PC-9 (cell line): ENCODE data around the gene RHEX. TPM values are rescaled to one million over a fixed set of nuclear protein-coding genes. Genes with fewer than 3 reads are reported as not detected.

ENCODE experiments used
- BruUV-seq: library from RNA; stranded (reverse); fragments of 400-500 nt; replicated peaks from 2 replicates; lab custom pipeline; 2021; lab: Mats Ljungman, UMichigan
- CTCF ChIA-PET: fragments of 300-600 bp; sonication (Branson Sonifier 250); formaldehyde crosslinking; loops from one replicate; lab custom pipeline; 2022; ENCODE audit warnings: antibody characterized with exemption; lab: Charles Lee
- POLR2A ChIA-PET: fragments of 300-600 bp; sonication (Branson Sonifier 250); formaldehyde crosslinking; loops from one replicate; lab custom pipeline; 2022; ENCODE audit warnings: antibody characterized with exemption; ENCODE audit not compliant: unreplicated experiment; lab: Charles Lee
- DNase-seq, 2 experiments: peaks; one replicate each; pipeline versions ENCODE4 v3.0.0 to v3.0.0-alpha.2; 2015 to 2022; ENCODE audit warnings: mixed read lengths in 1 of 2
- H2AFZ ChIP-seq: fragments of 200-600 bp; sonication (generic); 2 replicates; pipeline ENCODE4 v1.8.1; 2017; ENCODE audit warnings: antibody characterized with exemption
- H3F3A ChIP-seq: fragments of 200-600 bp; sonication (generic); 2 replicates; pipeline ENCODE4 v1.8.1; 2017; ENCODE audit warnings: antibody characterized with exemption, mild to moderate bottlenecking, low read depth; ENCODE audit not compliant: insufficient read depth
- H3K27ac ChIP-seq: fragments of 200-600 bp; sonication (generic); 2 replicates; pipeline ENCODE4 v1.6.1; 2016; ENCODE audit warnings: mixed run types
- H3K27me3 ChIP-seq: fragments of 200-600 bp; sonication (generic); 2 replicates; pipeline ENCODE4 v1.6.1; 2016; ENCODE audit warnings: low read depth, mixed run types; ENCODE audit not compliant: insufficient read depth
- H3K36me3 ChIP-seq: fragments of 200-600 bp; sonication (generic); 2 replicates; pipeline ENCODE4 v1.6.1; 2016; ENCODE audit warnings: low read depth, mixed run types
- H3K4me1 ChIP-seq: fragments of 200-600 bp; sonication (generic); replicated peaks from 2 replicates; pipeline ENCODE4 v1.6.1; 2016; ENCODE audit warnings: mixed run types; ENCODE audit not compliant: insufficient read depth
- H3K4me2 ChIP-seq: fragments of 200-600 bp; sonication (generic); 2 replicates; pipeline ENCODE4 v1.6.1; 2017; ENCODE audit warnings: mixed run types
- H3K4me3 ChIP-seq: fragments of 200-600 bp; sonication (generic); 2 replicates; pipeline ENCODE4 v1.6.1; 2016; ENCODE audit warnings: mixed run types
- H3K79me2 ChIP-seq: fragments of 200-600 bp; sonication (generic); 2 replicates; pipeline ENCODE4 v1.6.1; 2017; ENCODE audit warnings: low read depth, mixed run types
- H3K9me2 ChIP-seq: fragments of 200-600 bp; sonication (generic); 2 replicates; pipeline ENCODE4 v1.8.1; 2017; ENCODE audit warnings: mild to moderate bottlenecking; ENCODE audit not compliant: insufficient read depth
- H3K9me3 ChIP-seq: fragments of 200-600 bp; sonication (generic); 2 replicates; pipeline ENCODE4 v1.8.1; 2016; ENCODE audit warnings: low read depth; ENCODE audit not compliant: insufficient read depth
- H4K20me1 ChIP-seq: fragments of 200-600 bp; sonication (generic); 2 replicates; pipeline ENCODE4 v1.8.1; 2017; ENCODE audit not compliant: insufficient read depth
- CTCF ChIP-seq: fragments of 200-600 bp; sonication (generic); conservative IDR thresholded peaks from 2 replicates; pipeline ENCODE4 v1.6.1; 2017; ENCODE audit warnings: mixed run types, antibody characterized with exemption, mild to moderate bottlenecking, moderate library complexity
- EZH2 ChIP-seq: fragments of 200-600 bp; sonication (generic); IDR thresholded peaks from 2 replicates; pipeline ENCODE4 v1.8.0; 2017; ENCODE audit warnings: antibody characterized with exemption, low read depth
- intact Hi-C: fragments of 100-400 bp; cut with micrococcal nuclease; formaldehyde crosslinking; loops from one replicate; pipeline ENCODE4 v1.10.0; 2022; ENCODE audit not compliant: unreplicated experiment
- total RNA-seq: library from RNA; stranded (reverse); gene quantifications from 2 replicates; pipeline ENCODE4 v1.2.3, GENCODE V29; 2021

The RHEX gene
- total RNA-seq, 1 experiment from 2014 or later = not detected

DNA sequence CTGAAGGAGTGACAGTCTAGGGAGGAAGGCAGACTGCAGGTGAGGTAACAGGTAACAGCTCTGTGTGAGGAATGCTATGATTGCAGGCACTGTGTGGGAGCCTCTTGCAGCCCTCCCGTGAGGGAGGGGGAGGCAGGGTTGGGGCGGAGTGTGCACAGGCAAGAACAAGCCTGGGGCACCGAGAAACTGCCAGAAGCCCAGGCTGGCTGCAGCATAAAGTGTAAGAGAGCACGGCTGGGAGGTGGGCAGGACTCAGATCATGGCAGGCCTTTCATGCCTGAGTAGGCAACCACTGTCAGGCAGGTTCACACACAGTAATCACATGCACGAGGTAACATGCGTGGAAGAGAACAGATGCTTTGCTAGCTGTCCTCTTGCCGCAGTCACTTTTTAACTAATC is 11.3 kb upstream of the RHEX start:
- no peaks in the 10 kb centered on the region for H3K9me2 ChIP-seq
- DNase-seq = no peak
- no peaks in the 10 kb centered on the region for H4K20me1 ChIP-seq
- H3K27ac ChIP-seq = no peak overlapping the region
- no peak overlapping the region for H2AFZ ChIP-seq
- no peaks in the 10 kb centered on the region for H3K4me1 ChIP-seq
- H3K9me3 ChIP-seq = no peaks in the 10 kb centered on the region
- ChIA-PET CTCF (no interaction called here), POLR2A (no interaction called here)
- no peaks in the 10 kb centered on the region for H3K79me2 ChIP-seq
- no peaks in the 10 kb centered on the region for H3K36me3 ChIP-seq
- no TSS peak for BruUV-seq
- no peak overlapping the region for H3K4me3 ChIP-seq
- H3K4me2 ChIP-seq = no peak overlapping the region
- intact Hi-C loops = no loop called here
- H3K27me3 ChIP-seq = no peaks in the 10 kb centered on the region
- no peaks in the 10 kb centered on the region for H3F3A ChIP-seq
- no peak for TF ChIP-seq CTCF
- TF ChIP-seq EZH2 = no peak

- intact Hi-C loops = no loop called here
- DNase-seq = no peak
- Histone ChIP-seq H4K20me1 (no peaks in the 10 kb centered on the region), H3K4me1 (peaks cover 11% of the 10 kb centered on the region), H3K27me3 (no peaks in the 10 kb centered on the region), H3K79me2 (no peaks in the 10 kb centered on the region), H3K4me2 (no peak overlapping the region), H3K9me3 (no peaks in the 10 kb centered on the region), H2AFZ (no peak overlapping the region), H3K9me2 (no peaks in the 10 kb centered on the region), H3K36me3 (no peaks in the 10 kb centered on the region), H3K4me3 (no peak overlapping the region), H3F3A (no peaks in the 10 kb centered on the region; the same call in 1 of the 2 replicates), H3K27ac (no peak overlapping the region)
- no TSS peak for BruUV-seq
- ChIA-PET CTCF (interaction anchor here (0.6 kb wide), 1 partner anchor 28 kb away, joined by 5 read pairs; no protein-coding TSS in a partner anchor), POLR2A (no interaction called here)
- no peak for TF ChIP-seq EZH2
- no peak for TF ChIP-seq CTCF
Observed at GRCh38 chr1:206047271-206047670, 5.7 kb upstream of the RHEX start.

GRCh38 chr1:206048582-206048981 is 4.4 kb upstream of the RHEX start:
- no peak overlapping the region for H2AFZ ChIP-seq
- BruUV-seq = no TSS peak
- no peak for DNase-seq
- H4K20me1 ChIP-seq = no peaks in the 10 kb centered on the region
- H3K27me3 ChIP-seq = no peaks in the 10 kb centered on the region
- ChIA-PET CTCF (no interaction called here), POLR2A (no interaction called here)
- no peaks in the 10 kb centered on the region; the same call in 1 of the 2 replicates for H3F3A ChIP-seq
- H3K36me3 ChIP-seq = no peaks in the 10 kb centered on the region
- no peak overlapping the region for H3K27ac ChIP-seq
- no peak overlapping the region for H3K4me2 ChIP-seq
- H3K9me2 ChIP-seq = no peaks in the 10 kb centered on the region
- no peak overlapping the region for H3K4me3 ChIP-seq
- H3K9me3 ChIP-seq = no peaks in the 10 kb centered on the region
- intact Hi-C loops = no loop called here
- H3K4me1 ChIP-seq = peaks cover 11% of the 10 kb centered on the region
- TF ChIP-seq EZH2 = no peak
- TF ChIP-seq CTCF = no peak
- H3K79me2 ChIP-seq = no peaks in the 10 kb centered on the region
